Dedifferentiated amniotic fluid mesenchymal stem cell (primary cell): Measurements from ENCODE around the gene TFDP2.
"Not testable (repeated sequence)": the region's sequence is repeated elsewhere in the genome, so short reads cannot be mapped to it uniquely, and the experiment has no call there.

Experiments
- DNase-seq: peaks from one replicate; pipeline ENCODE4 v3.0.0-alpha.2; 2016; ENCODE audit errors: extremely low spot score

The TFDP2 gene

GRCh38 chr3:142148792-142149672 is at the start of gene TFDP2:
Gene TFDP2, minus strand, starts transcription at chr3:142149544. Its CDS starts 47,795 bp downstream, at chr3:142101749.
- DNase-seq = peak; percentile 86

- no peak for DNase-seq
Observed at GRCh38 chr3:142188846-142189245, 39.5 kb upstream of the TFDP2 start.

GRCh38 chr3:142180761-142181362 is 31.5 kb upstream of the TFDP2 start:
- no peak for DNase-seq

- no peak for DNase-seq
Observed at GRCh38 chr3:142175478-142175877, 26.1 kb upstream of the TFDP2 start.

GRCh38 chr3:142174559-142174958 is 25.2 kb upstream of the TFDP2 start:
- DNase-seq = no peak

- no peak for DNase-seq
Observed at GRCh38 chr3:142168514-142168913, 19.2 kb upstream of the TFDP2 start.

GRCh38 chr3:142165194-142165593 is 15.8 kb upstream of the TFDP2 start:
- DNase-seq = no peak

GRCh38 chr3:142159083-142159740 is 9.9 kb upstream of the TFDP2 start:
- DNase-seq = no peak

GRCh38 chr3:142154186-142154585 is 4.8 kb upstream of the TFDP2 start:
- DNase-seq = no peak

- no peak for DNase-seq
Observed at GRCh38 chr3:142152384-142152783, 3.0 kb upstream of the TFDP2 start.

GRCh38 chr3:142151828-142152227 is 2.5 kb upstream of the TFDP2 start:
- no peak for DNase-seq

- DNase-seq = no peak
Observed at GRCh38 chr3:142151240-142151639, 1.9 kb upstream of the TFDP2 start.

- no peak for DNase-seq
Observed at GRCh38 chr3:142150271-142150670, 927 bp upstream of the TFDP2 start.

- no peak for DNase-seq
Observed at GRCh38 chr3:142149673-142149992, 289 bp upstream of the TFDP2 start.

- DNase-seq = no peak
Observed at GRCh38 chr3:142148044-142148791, 1.1 kb downstream of the TFDP2 start.

- DNase-seq = not testable (repeated sequence)
Observed at GRCh38 chr3:142144587-142144986, 4.8 kb downstream of the TFDP2 start.

- not testable (repeated sequence) for DNase-seq
Observed at GRCh38 chr3:142140608-142141285, 8.6 kb downstream of the TFDP2 start.

GRCh38 chr3:142137089-142137488 is 12.3 kb downstream of the TFDP2 start:
- DNase-seq = not testable (repeated sequence)

GRCh38 chr3:142134799-142135325 is 14.5 kb downstream of the TFDP2 start:
- DNase-seq = no peak

GRCh38 chr3:142129516-142130171 is 19.7 kb downstream of the TFDP2 start:
- no peak for DNase-seq
